Brain microvascular endothelial cell (primary cell): ENCODE data around the gene CLK1.
"Not testable (repeated sequence)": the region's sequence is repeated elsewhere in the genome, so short reads cannot be mapped to it uniquely, and the experiment has no call there.

Experiments
- DNase-seq: peaks from one replicate; pipeline ENCODE4 v3.0.0-alpha.2; 2020
- H3K27ac ChIP-seq: fragments of 250-450 bp; sonication (Bioruptor Pico); 2 replicates; pipeline ENCODE4 v1.5.1; 2020; ENCODE audit warnings: mild to moderate bottlenecking, moderate library complexity
- H3K27me3 ChIP-seq: fragments of 250-450 bp; sonication (Bioruptor Pico); replicated peaks from 2 replicates; pipeline ENCODE4 v1.5.1; 2020; ENCODE audit warnings: mild to moderate bottlenecking
- H3K36me3 ChIP-seq: fragments of 250-450 bp; sonication (Bioruptor Pico); replicated peaks from 2 replicates; pipeline ENCODE4 v1.5.1; 2020; ENCODE audit warnings: mild to moderate bottlenecking
- H3K4me3 ChIP-seq: 2 replicates; pipeline ENCODE4 v1.5.1; 2011; ENCODE audit warnings: low read depth, mild to moderate bottlenecking, control low read depth, low read length, moderate library complexity
- in situ Hi-C: cut with HindIII; loops from 2 replicates; pipeline ENCODE4 v1.10.0; 2017; ENCODE audit warnings: low sequenced_read_pairs, low pct_ligation_motif_present
- TF ChIP-seq, protein P1 (sequence below): IDR thresholded peaks from 2 replicates; pipeline ENCODE4 v1.5.1; 2011; ENCODE audit warnings: low read depth, mild to moderate bottlenecking, moderate library complexity, low read length, control low read depth, inconsistent platforms; ENCODE audit errors: missing control alignments

The CLK1 gene

DNA sequence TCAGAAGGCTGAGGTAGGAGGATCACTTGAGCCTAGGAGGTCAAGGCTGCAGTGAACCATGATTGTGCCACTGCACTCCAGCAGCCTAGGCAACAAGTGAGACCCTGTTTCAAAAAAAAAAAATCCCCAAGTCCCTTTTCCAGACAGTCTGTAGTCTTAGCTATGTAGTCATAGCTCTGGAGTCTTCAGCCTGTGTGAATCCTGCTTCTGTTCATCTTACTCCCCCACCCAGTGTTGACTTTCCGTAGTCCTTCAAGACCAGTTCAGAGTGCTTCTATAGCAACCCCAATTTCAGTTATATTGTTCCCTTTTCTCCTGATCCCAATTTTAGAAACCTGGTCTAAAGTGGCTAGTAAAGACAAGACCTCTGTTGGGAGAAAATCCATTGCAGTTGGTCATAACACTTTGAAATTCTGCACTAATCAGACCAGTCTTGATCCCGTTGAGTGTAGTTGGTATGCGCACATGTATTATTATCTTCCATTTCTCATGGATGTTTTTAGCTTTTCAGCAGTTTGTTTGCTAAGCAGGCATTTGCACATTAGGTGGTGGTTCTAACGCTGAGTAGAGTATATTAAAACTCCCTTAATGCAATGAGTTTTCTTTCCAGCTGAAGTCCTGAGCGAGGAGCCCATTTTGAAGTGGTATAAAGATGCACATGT is 43.8 kb downstream of the CLK1 start:
- no peak overlapping the region for H3K4me3 ChIP-seq
- in situ Hi-C loops, result no loop called here
- H3K27me3 ChIP-seq, result no peaks in the 10 kb centered on the region
- peaks cover 66% of the 10 kb centered on the region for H3K36me3 ChIP-seq
- TF ChIP-seq, protein P1, sequence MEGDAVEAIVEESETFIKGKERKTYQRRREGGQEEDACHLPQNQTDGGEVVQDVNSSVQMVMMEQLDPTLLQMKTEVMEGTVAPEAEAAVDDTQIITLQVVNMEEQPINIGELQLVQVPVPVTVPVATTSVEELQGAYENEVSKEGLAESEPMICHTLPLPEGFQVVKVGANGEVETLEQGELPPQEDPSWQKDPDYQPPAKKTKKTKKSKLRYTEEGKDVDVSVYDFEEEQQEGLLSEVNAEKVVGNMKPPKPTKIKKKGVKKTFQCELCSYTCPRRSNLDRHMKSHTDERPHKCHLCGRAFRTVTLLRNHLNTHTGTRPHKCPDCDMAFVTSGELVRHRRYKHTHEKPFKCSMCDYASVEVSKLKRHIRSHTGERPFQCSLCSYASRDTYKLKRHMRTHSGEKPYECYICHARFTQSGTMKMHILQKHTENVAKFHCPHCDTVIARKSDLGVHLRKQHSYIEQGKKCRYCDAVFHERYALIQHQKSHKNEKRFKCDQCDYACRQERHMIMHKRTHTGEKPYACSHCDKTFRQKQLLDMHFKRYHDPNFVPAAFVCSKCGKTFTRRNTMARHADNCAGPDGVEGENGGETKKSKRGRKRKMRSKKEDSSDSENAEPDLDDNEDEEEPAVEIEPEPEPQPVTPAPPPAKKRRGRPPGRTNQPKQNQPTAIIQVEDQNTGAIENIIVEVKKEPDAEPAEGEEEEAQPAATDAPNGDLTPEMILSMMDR, result no peak
- DNase-seq, result no peak
- no peak overlapping the region for H3K27ac ChIP-seq

DNA sequence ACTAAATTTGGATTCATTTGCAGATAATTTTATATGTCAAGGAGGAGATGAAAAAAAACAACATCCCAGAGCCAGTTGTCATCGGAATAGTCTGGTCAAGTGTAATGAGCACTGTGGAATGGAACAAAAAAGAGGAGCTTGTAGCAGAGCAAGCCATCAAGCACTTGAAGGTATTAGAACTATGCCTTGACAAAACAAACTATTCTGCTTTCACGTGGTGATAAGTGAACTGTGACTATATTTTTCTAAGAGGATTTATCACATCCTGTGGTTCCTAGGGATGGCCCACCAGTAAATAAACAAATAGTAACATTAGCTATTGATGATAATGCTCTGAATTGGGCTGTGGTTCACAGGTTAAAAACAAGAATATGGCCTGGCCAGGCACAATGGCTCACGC is 45.7 kb downstream of the CLK1 start:
- DNase-seq, in situ Hi-C loops: not testable (repeated sequence)
- H3K36me3 ChIP-seq, result peaks cover 79% of the 10 kb centered on the region

DNA sequence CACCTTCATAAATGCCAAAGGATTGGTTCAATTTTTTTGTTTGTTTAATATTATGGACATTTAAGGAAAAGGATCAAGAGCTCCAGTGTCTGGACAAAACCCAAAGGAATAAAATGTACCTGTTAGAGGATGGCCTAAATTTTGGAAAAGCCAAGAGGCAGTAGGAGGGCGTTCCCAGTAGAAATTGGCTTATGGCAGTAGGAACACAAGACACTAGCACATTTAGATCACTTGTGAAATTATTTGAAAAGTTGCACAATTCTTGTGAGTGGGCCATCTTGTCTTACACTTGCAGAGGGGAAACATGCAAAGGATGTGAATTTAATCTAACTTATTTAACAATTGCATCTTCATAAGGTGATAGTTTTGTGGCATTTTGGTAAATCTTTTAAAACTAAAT is 49.5 kb downstream of the CLK1 start:
- in situ Hi-C loops, result no loop called here
- H3K27ac ChIP-seq, result no peak overlapping the region
- no peak for DNase-seq
- H3K27me3 ChIP-seq, result no peaks in the 10 kb centered on the region
- TF ChIP-seq, protein P1, result no peak
- peaks cover 68% of the 10 kb centered on the region for H3K36me3 ChIP-seq
- no peak overlapping the region for H3K4me3 ChIP-seq

More for the DNA sequence above, 45.7 kb downstream of the CLK1 start:
- not testable (repeated sequence) for H3K27me3 ChIP-seq, H3K4me3 ChIP-seq
- peak overlapping the region; percentile 18 for H3K27ac ChIP-seq

DNA sequence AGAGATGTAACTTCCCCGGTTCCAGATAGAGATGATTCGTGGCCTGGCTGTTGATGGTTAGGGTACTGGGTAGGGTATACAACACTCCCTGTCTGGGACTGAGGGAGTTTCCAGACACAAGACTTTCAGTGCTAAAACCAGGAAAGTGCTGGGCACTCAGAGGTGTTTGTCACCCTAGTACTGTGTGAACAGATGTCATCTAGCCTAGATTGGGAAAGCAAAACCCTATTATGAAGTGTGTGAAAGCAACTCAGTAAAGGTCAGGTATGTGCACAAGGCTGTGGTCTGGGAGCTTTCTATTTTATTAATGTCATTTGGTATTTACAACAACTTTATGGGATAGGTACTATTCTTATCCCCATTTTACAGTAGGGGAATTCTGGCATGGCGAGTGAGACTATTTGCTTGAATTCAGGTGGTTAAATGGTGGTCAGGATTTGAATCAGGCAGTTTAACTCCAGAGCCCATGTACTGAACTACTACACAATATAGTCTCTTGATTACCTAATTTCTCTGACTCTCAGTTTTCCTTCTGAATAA is 50.1 kb downstream of the CLK1 start:
- no peak for DNase-seq
- in situ Hi-C loops, result no loop called here
- Histone ChIP-seq H3K36me3 (peaks cover 62% of the 10 kb centered on the region), H3K4me3 (peak overlapping the region; percentile 93), H3K27me3 (no peaks in the 10 kb centered on the region), H3K27ac (peak overlapping the region; percentile 98)
- TF ChIP-seq, protein P1, result no peak

DNA sequence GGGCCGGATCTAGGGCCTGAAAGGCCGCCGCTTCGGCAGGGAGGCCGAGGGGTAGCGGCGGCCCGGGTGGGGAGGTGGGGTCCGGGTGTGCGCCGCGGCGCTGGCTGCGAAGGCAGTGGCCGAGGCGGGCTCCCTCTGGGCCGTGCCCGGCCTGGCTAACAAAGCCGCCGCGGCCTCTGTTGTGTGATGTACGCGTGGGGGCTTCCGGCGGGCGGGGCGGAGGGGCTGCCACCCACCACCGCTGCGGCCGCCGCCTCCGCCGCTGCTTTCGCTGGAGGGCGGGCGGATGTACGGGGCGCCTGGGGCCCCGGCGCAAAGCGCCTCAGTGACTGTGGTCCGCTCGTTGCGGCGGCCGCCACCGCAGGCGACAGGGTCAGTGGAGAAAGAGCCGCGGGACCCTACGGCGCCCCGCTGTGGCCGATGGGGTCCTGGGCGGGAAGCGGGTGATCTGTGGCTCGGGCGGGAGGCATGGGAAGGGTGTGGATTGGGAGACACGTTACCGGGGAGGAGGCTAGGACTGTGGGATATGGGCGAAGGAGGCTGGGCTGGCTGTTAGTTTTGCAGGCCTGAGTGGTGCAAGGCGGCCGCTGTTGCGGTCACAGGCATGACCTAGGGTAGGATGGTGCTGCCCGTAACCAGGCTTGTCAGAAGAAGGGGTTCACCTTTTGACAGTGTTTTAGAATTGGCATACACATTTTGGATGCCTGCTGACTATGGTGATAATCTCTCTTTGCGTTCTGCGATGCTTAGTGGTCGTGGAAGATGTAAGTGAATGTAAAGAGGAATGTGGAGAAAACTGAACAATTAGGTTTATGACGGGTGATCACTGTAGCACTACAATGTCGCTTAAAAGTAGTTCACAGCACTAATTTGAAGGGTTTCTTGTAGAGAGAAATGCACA is 52.1 kb downstream of the CLK1 start:
- no peaks in the 10 kb centered on the region for H3K27me3 ChIP-seq
- no peak for DNase-seq
- peak overlapping the region; percentile 93 for H3K4me3 ChIP-seq
- in situ Hi-C loops, result no loop called here
- TF ChIP-seq, protein P1, result peak; percentile 68
- H3K27ac ChIP-seq, result peak overlapping the region; percentile 98
- H3K36me3 ChIP-seq, result peaks cover 45% of the 10 kb centered on the region

DNA sequence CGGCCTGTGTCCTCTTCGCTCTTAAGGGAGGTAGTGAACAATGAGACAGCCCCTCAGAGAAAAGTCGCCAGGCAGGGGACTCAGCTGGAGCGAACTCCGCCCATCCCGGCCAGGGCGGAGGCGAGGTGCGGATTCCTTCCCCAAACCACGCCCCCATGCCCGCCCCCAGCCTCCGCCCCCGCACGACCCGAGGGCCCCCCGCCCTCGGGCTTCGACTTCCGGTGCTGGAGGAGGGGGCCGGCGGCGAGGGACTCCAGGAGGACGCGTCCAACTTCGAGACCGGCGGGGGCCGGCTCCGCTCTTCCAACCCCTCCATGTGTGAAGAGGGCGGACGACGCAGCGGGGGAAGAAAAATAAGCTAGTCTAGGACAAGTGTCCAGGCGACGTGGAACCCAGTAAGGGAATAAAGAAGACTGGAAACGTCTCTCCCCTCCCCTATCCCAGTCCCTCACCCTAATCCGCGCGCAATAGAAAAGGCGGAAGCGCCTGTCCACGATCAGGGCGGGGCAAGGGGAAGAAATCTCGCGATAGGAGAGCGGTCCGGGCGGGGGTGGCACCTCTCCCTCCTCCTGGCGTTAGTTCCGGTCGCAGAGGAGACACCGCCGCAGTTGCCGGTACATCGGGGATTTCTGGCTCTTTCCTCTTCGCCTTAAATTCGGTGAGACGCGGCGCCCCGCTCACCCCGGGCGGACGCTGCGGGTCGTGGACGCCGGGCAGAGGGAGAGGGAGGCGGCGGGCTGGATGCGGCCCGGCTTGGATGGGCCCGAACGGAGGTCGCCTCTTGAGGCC is 52.9 kb downstream of the CLK1 start, which contains the start of gene BZW1:
BZW1 (plus strand) TSS at position 578 of the 789 bp plus-strand sequence. CDS start 1,308 bp downstream, outside the sequence.
- in situ Hi-C loops, result no loop called here
- H3K27me3 ChIP-seq, result no peaks in the 10 kb centered on the region
- TF ChIP-seq, protein P1, result peak; percentile 4
- H3K36me3 ChIP-seq, result peaks cover 36% of the 10 kb centered on the region
- H3K27ac ChIP-seq, result peak within 1 kb of the TSS; percentile 98
- peak within 1 kb of the TSS; percentile 93 for H3K4me3 ChIP-seq
- DNase-seq, result peak; percentile 93
